Neural progenitor cell (in vitro differentiated cells): Measurements from ENCODE around the gene INPP5F. TPM values are rescaled to one million over a fixed set of nuclear protein-coding genes. Genes with fewer than 3 reads are reported as not detected.

Experiments used
- DNase-seq: peaks from one replicate; pipeline ENCODE4 v3.0.0-alpha.2; 2016; ENCODE audit warnings: low spot score
- H2AFZ ChIP-seq: fragments of 200-600 bp; sonication (generic); replicated peaks from 2 replicates; pipeline ENCODE4 v1.6.1; 2016; ENCODE audit warnings: antibody characterized with exemption
- H3F3A ChIP-seq: fragments of 200-600 bp; sonication (generic); 2 replicates; pipeline ENCODE4 v1.6.1; 2016; ENCODE audit warnings: antibody characterized with exemption, low read depth
- H3K27ac ChIP-seq: fragments of 200-600 bp; sonication (generic); 2 replicates; pipeline ENCODE4 v1.5.1; 2016; ENCODE audit warnings: mild to moderate bottlenecking
- H3K27me3 ChIP-seq: fragments of 200-600 bp; sonication (generic); 2 replicates; pipeline ENCODE4 v1.6.1; 2016; ENCODE audit warnings: mild to moderate bottlenecking, moderate library complexity
- H3K36me3 ChIP-seq: fragments of 200-600 bp; sonication (generic); 2 replicates; pipeline ENCODE4 v1.5.1; 2016
- H3K4me1 ChIP-seq: fragments of 200-600 bp; sonication (generic); 2 replicates; pipeline ENCODE4 v1.6.1; 2016; ENCODE audit warnings: mixed run types
- H3K4me2 ChIP-seq: fragments of 200-600 bp; sonication (generic); 2 replicates; pipeline ENCODE4 v1.6.1; 2016
- H3K4me3 ChIP-seq: fragments of 200-600 bp; sonication (generic); 2 replicates; pipeline ENCODE4 v1.5.1; 2016
- H3K79me2 ChIP-seq: fragments of 200-600 bp; sonication (generic); 2 replicates; pipeline ENCODE4 v1.6.1; 2016; ENCODE audit warnings: low read depth
- H3K9ac ChIP-seq: fragments of 200-600 bp; sonication (generic); 2 replicates; pipeline ENCODE4 v1.6.1; 2016
- H3K9me3 ChIP-seq: fragments of 200-600 bp; sonication (generic); 2 replicates; pipeline ENCODE4 v1.5.1; 2016; ENCODE audit warnings: low read depth
- H4K20me1 ChIP-seq: fragments of 200-600 bp; sonication (generic); 2 replicates; pipeline ENCODE4 v1.6.1; 2016; ENCODE audit warnings: low read depth
- H3K27ac Mint-ChIP-seq: 3 replicates; pipeline ENCODE4 v1.8.0; 2021; ENCODE audit warnings: mixed read lengths
- H3K27me3 Mint-ChIP-seq: 2 replicates; pipeline ENCODE4 v1.8.0; 2022; ENCODE audit warnings: low read depth, mild to moderate bottlenecking, inconsistent platforms, moderate library complexity, mixed read lengths; ENCODE audit not compliant: insufficient read depth
- H3K36me3 Mint-ChIP-seq: 3 replicates; pipeline ENCODE4 v1.8.0; 2021; ENCODE audit warnings: mixed read lengths
- H3K4me1 Mint-ChIP-seq: 3 replicates; pipeline ENCODE4 v1.8.0; 2021; ENCODE audit warnings: mixed read lengths
- H3K4me3 Mint-ChIP-seq: 3 replicates; pipeline ENCODE4 v1.8.0; 2021; ENCODE audit warnings: mild to moderate bottlenecking, moderate library complexity, mixed read lengths
- H3K9me3 Mint-ChIP-seq: 3 replicates; pipeline ENCODE4 v1.8.0; 2020; ENCODE audit warnings: mixed read lengths
- CTCF ChIP-seq: fragments of 200-600 bp; sonication (generic); IDR thresholded peaks from 2 replicates; pipeline ENCODE4 v1.5.1; 2017; ENCODE audit warnings: antibody characterized with exemption, mild to moderate bottlenecking
- EZH2 ChIP-seq: fragments of 200-600 bp; sonication (generic); IDR thresholded peaks from 2 replicates; pipeline ENCODE4 v1.6.1; 2017; ENCODE audit warnings: antibody characterized with exemption, mild to moderate bottlenecking, moderate library complexity
- EZH2phosphoT487 ChIP-seq: fragments of 200-600 bp; sonication (generic); IDR thresholded peaks from 2 replicates; pipeline ENCODE4 v1.6.1; 2017; ENCODE audit warnings: antibody characterized with exemption
- total RNA-seq: library from RNA; depleted of rRNA; stranded (reverse); fragments of >200 nt; gene quantifications from 2 replicates; pipeline ENCODE4 v1.2.3, GENCODE V29; 2015; ENCODE audit warnings: low replicate concordance

Gene INPP5F
- total RNA-seq, 1 donor from 2014 or later = 167 TPM

DNA sequence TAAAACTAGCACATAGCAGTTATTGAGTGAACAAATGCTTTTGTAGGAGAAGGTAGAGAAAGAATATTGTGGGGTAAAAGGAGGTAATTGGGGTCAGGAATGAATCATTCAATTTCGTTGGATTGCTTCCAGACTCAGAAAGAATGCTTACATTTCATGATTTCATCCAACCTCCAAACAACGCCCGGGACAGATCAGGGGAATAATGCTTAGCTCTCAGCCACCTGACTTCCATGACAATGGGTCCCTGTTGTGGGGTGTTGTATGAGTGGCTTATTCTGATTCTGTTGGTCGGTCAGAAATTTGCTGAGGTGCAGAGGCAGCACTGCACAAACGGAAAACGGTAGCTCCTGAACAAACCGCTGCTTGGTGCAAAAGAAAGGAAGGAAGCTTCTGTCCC is 24.0 kb upstream of the INPP5F start:
- H3K4me1 ChIP-seq = peaks cover 5% of the 10 kb centered on the region
- H3K79me2 ChIP-seq = no peaks in the 10 kb centered on the region
- H3K4me1 Mint-ChIP-seq = no peaks in the 10 kb centered on the region
- H3K4me3 ChIP-seq = no peak overlapping the region
- no peaks in the 10 kb centered on the region for H3K9me3 ChIP-seq
- H3K27me3 ChIP-seq = no peaks in the 10 kb centered on the region
- no peaks in the 10 kb centered on the region for H3K36me3 Mint-ChIP-seq
- no peak overlapping the region for H3K27ac Mint-ChIP-seq
- no peak overlapping the region for H3K4me2 ChIP-seq
- no peak overlapping the region for H3K9ac ChIP-seq
- no peak for DNase-seq
- no peaks in the 10 kb centered on the region for H3K9me3 Mint-ChIP-seq
- TF ChIP-seq EZH2 (no peak), EZH2phosphoT487 (no peak), CTCF (no peak)
- peaks cover 6% of the 10 kb centered on the region for H3K27me3 Mint-ChIP-seq
- H3K4me3 Mint-ChIP-seq = no peak overlapping the region
- H3K36me3 ChIP-seq = no peaks in the 10 kb centered on the region
- H3F3A ChIP-seq = no peaks in the 10 kb centered on the region
- H4K20me1 ChIP-seq = no peaks in the 10 kb centered on the region
- peak overlapping the region; percentile 59 for H2AFZ ChIP-seq
- H3K27ac ChIP-seq = no peak overlapping the region

DNA sequence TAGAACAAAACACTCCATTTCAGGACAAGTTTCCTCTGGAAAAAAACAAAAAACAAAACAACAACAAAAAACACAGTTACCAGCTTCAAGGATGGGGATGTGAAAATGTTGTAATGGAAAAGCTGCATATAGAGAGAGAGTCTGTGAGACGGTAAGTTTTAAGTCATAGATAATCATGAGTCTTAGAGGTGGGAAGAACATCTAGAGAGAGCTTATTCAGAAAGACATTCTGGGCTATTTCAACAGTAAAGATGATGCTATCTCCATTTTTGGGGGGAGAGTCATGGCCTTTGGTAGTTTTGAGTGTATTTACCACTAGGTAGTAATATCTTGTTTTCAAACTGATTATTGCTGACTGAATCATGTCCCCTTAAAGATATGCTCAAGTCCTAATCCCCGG is 23.3 kb upstream of the INPP5F start:
- DNase-seq = no peak
- Histone ChIP-seq H4K20me1 (no peaks in the 10 kb centered on the region), H3K27me3 (no peaks in the 10 kb centered on the region), H3K36me3 (no peaks in the 10 kb centered on the region), H2AFZ (peak overlapping the region; percentile 59), H3K9me3 (no peaks in the 10 kb centered on the region), H3K4me2 (no peak overlapping the region), H3K4me3 (no peak overlapping the region), H3K27ac (no peak overlapping the region), H3K79me2 (no peaks in the 10 kb centered on the region), H3K4me1 (peaks cover 5% of the 10 kb centered on the region), H3K9ac (no peak overlapping the region), H3F3A (no peaks in the 10 kb centered on the region)
- Mint-ChIP-seq H3K36me3 (no peaks in the 10 kb centered on the region), H3K4me1 (no peaks in the 10 kb centered on the region), H3K27ac (no peak overlapping the region), H3K27me3 (peaks cover 6% of the 10 kb centered on the region), H3K4me3 (no peak overlapping the region), H3K9me3 (no peaks in the 10 kb centered on the region)
- no peak for TF ChIP-seq CTCF
- no peak for TF ChIP-seq EZH2
- no peak for TF ChIP-seq EZH2phosphoT487

- TF ChIP-seq EZH2phosphoT487 (no peak), CTCF (no peak), EZH2 (no peak)
- H3F3A ChIP-seq = no peaks in the 10 kb centered on the region
- H3K4me3 Mint-ChIP-seq = no peak overlapping the region
- H3K4me1 ChIP-seq = peaks cover 5% of the 10 kb centered on the region
- H3K36me3 Mint-ChIP-seq = no peaks in the 10 kb centered on the region
- H2AFZ ChIP-seq = no peak overlapping the region
- no peak overlapping the region for H3K4me2 ChIP-seq
- H3K9ac ChIP-seq = no peak overlapping the region
- H3K79me2 ChIP-seq = no peaks in the 10 kb centered on the region
- no peak for DNase-seq
- no peaks in the 10 kb centered on the region for H3K9me3 ChIP-seq
- peaks cover 4% of the 10 kb centered on the region for H3K27me3 Mint-ChIP-seq
- H4K20me1 ChIP-seq = no peaks in the 10 kb centered on the region
- peaks cover 3% of the 10 kb centered on the region for H3K9me3 Mint-ChIP-seq
- H3K4me3 ChIP-seq = no peak overlapping the region
- H3K27ac Mint-ChIP-seq = no peak overlapping the region
- H3K36me3 ChIP-seq = no peaks in the 10 kb centered on the region
- no peaks in the 10 kb centered on the region for H3K4me1 Mint-ChIP-seq
- no peaks in the 10 kb centered on the region for H3K27me3 ChIP-seq
- H3K27ac ChIP-seq = no peak overlapping the region
Measured at GRCh38 chr10:119703903-119704508, 21.8 kb upstream of the INPP5F start.
